GM18502 (cell line): ENCODE measurements around the gene LYZL1.
"Not testable (repeated sequence)": the region's sequence is repeated elsewhere in the genome, so short reads cannot be mapped to it uniquely, and the experiment has no call there.

Experiments used
- ATAC-seq: cut with Tn5 transposase; IDR thresholded peaks from one replicate; pipeline ENCODE4 v1.9.1; 2021; ENCODE audit warnings: mild to moderate bottlenecking; ENCODE audit not compliant: unreplicated experiment, poor library complexity

Gene LYZL1

DNA sequence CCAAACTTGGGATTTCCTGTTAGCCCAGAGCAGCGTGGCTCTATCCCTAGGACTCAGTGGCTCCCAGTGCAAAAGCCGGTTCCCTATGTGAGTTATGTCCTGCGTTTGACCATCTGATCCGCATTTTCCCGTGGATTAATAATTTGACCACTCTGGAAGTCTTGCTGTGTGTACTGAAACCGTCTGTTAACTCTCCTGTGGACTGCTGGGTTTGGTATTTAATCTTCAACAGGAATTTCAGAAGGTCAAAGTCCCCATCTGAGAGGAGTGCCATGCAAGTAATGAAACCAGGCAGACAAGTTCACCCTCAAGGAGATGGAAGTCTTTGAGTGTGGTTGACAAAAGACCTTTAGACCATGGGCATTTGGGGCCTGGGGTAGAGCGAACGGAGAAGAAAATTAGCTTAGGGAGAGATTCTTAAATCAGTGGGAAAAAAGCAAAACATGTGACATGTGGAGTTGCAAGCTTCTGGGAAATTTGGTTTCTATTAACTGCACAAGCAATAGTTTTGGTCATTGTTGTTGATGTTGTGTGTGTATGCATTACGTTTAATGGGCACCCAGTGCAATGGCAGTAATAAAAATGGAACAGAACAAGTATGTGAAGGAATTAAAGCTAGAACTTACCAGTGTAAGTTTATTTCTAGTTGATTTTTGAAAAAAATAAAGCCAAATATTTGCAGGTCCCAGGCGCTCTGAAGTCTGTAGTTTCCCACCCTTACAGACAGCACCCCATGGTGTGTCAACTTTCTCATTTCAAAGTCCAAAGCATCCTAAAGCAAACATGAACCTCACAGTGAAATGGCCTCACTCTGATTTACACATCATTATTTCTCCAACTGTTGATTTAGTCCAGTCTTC lies 38.2 kb downstream of the LYZL1 start:
- no peak for ATAC-seq

DNA sequence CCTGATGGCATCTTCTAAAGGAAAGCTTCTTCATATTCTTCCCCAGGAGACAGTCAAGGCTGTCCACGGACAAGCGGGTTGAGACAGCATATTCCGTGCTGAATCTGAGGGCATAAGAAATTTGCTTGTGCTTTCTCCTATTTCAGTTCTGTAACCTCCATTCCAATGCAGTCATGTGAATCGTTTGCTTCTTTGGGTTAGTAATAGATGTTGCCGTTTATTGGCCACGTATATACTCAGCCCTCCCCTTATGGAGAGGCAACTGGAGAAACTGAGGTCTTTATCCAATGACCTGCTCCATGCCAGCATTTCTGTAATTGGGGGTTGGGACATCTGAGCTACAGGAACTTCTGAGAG lies 38.9 kb downstream of the LYZL1 start:
- ATAC-seq: no peak

DNA sequence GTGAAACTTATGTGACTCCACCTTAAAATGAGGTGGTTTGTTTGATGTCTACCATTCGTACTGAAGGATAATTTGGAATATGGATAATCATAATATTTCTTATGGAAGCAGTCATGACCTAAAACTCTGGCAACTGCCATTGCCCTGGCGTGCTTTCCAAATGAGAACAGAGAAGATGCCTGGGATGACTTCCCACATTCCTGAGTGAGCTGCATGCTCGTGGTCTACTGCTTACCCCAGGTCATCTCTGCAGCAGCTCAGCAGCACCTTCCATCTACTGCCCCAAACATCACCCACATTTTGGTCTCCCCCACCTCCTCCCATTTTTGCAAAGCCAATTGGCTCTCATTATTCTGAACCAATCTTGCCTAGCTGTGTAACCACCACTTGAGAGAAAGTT lies 40.1 kb downstream of the LYZL1 start:
- no peak for ATAC-seq

DNA sequence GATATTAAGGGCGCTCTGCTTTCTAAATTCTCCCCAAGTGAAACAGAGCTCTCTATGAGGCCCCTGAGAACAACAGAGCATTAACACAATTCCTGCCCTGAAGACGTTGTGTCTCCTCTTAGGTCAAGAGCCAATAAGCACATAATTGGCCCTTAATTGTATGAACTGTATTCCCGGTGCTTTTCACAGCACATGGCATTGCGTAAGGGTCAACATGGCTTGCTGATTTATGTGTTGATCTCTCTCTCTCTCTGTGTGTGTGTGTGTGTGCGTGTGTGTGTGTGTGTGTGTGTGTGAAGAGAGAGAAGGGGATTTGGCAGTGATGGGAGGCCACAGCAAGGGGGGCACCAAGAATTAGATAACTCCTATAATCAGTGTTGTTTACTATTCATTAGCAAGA lies 40.5 kb downstream of the LYZL1 start:
- ATAC-seq: no peak

DNA sequence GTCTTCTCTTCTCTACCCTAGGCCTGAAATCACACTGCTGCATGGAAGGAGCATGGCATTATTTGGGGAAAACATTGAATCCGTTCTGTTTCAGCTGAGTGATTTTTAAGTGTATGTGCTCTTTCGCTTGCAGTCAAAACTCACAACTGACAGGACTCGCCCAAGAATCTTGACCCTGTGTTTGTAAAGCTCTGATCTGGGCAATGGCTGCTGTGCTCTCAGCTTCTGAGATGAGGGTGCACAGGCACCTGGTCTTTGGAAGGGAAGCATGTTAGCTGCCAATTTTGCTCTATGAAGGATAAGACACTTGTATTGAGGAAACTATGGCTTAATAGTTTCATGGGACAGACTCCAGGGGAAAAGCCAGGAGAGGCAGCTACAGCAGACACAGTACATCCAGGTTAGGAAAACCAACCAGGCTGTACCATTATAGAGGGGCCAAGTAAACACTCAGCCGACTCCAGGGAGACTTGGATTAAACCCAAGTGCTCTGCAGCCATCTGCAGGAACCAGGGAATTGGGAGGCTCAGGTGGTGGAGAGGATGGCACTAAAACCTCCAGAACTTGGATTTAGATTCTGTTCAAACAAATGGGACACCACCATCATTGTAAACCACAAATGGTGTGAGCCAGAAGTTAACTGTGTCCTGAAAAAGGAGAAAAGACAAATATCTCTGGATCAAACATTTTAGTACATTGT lies 43.3 kb downstream of the LYZL1 start:
- ATAC-seq: no peak

GRCh38 chr10:29332761-29333148 lies 43.9 kb downstream of the LYZL1 start:
- no peak for ATAC-seq

- not testable (repeated sequence) for ATAC-seq
Observed at GRCh38 chr10:29337526-29337925, 48.7 kb downstream of the LYZL1 start.

DNA sequence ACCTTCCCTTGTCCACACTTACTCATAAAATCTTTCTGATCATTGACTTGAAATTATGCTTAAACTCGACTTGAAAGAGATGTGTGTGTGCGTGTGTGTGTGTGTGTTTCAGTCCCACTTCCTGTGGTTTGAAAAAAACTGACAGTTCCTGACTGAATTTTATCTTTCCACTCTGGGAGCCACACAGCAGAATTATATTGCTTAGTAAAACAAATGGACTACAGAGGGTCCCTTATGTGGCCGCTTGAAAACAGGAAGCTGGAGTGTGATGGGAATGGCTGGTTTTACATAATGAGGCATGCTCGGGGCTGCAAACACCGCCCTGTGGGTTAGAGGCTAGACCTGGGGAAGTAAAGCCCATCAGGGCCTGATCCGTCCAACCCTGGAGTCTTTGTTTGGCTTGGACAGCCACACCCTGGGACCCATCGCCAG lies 54.8 kb downstream of the LYZL1 start:
- ATAC-seq: no peak

- no peak for ATAC-seq
Observed at GRCh38 chr10:29344073-29344820, 55.4 kb downstream of the LYZL1 start.

GRCh38 chr10:29345144-29345909 lies 56.5 kb downstream of the LYZL1 start:
- no peak for ATAC-seq

DNA sequence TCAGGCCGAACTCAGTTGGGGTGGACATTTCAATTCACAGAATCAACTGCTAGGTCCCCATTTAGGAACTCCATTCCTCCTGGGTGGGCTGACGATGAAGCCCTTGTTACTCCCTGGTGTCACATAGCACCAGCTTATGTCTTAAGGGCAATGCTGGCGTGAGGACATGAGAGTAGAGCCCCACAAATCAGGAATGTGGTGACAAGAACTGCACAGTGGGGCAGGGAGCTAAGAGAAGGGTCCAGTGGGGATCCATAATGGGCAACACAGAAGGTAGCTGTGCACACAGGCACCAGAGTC lies 57.0 kb downstream of the LYZL1 start:
- ATAC-seq: no peak

- ATAC-seq: no peak
Observed at GRCh38 chr10:29346296-29347001, 57.6 kb downstream of the LYZL1 start.

GRCh38 chr10:29348836-29349235 lies 60.0 kb downstream of the LYZL1 start:
- no peak for ATAC-seq

- no peak for ATAC-seq
Observed at GRCh38 chr10:29353305-29353704, 64.4 kb downstream of the LYZL1 start.

GRCh38 chr10:29353887-29354561 lies 65.2 kb downstream of the LYZL1 start:
- no peak for ATAC-seq

GRCh38 chr10:29355411-29355991 lies 66.6 kb downstream of the LYZL1 start:
- no peak for ATAC-seq

DNA sequence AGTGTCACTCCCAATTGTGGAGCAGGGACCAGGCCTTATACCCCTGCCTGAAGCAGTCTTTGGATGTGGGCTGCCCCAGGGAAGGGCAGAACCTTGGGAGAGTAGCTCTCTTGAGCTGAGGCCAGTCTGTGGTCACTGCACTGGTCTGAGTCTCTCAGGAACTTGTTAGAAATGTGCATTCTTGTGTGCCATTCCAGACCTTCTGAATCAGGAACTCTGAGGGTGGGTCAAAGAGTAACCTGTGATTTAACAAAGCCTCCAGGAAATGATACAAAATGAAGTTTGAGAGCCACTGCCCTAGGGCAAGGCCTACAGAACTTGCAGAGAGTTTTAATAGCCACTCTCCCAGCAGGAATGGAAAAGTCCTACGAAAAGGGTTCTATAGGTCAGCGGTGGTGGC lies 68.1 kb downstream of the LYZL1 start:
- no peak for ATAC-seq

- no peak for ATAC-seq
Observed at GRCh38 chr10:29358010-29358616, 69.2 kb downstream of the LYZL1 start.
